Bone marrow (tissue), 2 donors: ENCODE data around the gene CCDC137.
"Not testable (repeated sequence)": the region's sequence is repeated elsewhere in the genome, so short reads cannot be mapped to it uniquely, and the experiment has no call there.

Source experiments
- DNase-seq, 2 donors: peaks; one replicate each; lab custom pipeline; 2025; lab: John Stamatoyannopoulos, UW

CCDC137 gene

DNA sequence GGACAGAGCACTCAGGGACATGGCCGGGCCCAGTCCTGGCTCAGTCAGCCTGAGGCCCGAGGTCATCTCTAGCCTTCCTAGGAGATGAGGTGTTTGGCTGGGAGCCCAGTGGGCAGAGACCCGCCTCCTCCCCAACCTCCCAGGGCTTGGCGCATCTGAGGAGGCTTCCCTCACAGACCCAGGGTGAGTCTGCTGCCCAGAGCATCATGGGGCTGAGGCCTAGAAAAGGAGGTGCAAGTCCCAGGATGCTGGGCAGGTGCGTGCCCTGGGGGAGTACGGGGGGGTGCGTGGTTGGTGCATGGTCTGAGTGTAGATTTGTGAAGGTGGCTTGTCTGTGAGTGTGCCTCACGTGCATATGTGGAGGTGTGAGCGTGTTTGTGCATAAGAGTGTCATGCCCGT, 14.8 kb upstream of the CCDC137 start:
- no peak for DNase-seq

DNA sequence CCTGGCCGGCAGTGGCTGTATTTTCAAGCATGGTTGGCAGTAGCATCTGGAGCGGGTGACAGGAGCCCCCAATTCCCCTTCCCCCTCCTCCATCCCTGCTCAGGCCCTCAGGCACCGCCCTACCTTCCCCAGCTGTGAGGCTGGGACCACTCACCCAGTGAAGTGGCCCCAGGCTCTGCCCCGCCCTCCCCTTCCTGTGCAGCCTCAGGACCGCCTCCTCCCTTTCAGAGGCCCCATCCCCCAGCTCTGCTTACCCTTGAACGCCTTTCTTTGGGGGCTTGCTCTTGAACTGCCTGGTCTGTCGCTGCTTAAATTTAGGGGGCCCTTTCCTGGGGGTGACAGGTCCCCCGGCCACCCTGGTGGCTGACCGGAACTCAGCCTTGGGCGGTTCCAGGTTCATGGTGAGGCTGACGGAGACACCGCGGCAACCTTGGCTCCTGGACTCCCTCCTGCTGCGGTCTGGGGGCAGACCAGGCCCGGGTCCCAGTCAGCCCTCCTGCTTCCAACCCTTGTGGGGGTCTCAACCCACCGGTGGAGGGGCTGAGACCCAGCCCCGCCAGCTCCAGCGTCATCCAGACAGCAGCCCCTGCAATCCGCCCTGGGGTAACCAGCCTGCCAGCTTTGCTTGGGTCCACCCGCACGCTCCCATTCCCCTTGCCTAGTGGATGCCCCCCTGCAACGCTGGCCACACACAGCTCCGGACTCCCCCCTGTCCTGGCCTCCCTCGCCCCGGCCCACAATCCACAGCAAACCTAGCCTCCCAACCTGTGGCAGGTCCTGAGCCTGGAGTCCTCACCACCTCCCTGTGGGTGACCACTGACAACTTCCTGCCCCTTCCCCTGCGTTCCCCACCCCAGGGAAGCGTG, 13.4 kb upstream of the CCDC137 start:
- DNase-seq, result no peak

DNA sequence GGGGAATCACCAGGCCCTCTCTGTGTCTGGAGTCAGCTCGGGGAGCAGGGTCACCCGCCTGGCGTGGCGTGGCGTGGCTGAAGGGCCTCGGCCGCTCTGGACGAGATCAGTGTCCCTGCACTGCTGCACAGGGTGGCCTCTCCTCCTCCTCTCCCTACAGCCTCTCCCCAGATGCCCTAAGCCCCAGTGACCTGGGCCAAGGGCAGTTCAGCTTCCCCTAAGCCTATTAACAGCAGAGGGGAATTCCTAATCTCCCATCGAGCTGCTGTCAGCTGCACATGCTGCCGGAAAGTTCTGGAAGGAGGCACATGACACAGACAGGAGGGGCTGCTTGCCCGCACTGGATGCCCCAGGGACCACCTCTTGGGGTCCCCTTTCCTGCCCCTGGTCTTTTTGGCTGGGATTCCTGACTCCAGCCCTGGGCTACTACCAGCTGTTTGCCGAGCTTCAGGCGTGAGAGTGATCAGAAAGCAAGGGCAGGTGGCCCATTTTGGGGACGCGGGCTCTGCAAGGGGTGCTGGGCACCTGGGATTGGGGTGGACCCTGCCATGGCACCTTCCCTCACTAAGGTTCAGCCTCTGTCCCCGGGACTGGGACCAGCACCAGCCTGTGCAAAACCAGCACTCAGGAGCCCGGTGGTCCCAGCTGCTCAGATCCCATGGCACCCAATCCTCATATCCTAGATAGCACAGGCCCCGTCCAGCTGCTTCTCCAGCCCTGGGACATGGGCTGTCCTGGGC, 11.0 kb upstream of the CCDC137 start:
- DNase-seq, result no peak

DNA sequence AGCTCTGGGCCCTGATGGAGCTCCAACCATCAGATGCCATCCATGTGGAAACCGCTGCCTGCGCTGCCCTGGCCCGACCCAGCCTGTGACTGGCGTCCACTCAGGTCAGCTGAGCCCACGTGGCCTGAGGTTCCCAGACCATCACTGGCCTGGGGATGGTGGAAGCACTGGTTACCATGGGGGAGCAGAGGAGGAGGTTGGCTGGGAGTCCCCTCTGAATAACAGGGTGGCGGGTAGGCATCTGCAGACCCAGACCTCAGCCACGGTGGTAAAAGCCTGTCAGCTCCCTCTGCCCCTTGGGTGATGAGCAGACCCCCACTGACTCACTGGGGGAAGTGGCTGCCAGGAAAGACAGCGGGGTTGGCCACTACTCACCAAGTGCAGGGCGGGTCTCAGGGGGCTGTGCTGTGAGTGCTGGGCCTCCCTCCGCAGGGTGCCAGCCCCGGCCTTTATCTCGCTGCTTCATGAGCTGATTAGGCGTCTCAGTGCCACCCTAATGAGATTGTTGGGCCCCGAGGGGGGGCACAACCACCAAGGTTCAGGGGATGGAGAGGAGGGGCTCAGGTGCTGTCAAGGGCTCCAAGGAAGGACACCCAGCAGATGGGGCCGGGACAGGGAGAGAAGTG, 10.3 kb upstream of the CCDC137 start, which contains the start of gene PDE6G:
TSS of gene PDE6G (minus strand) at position 425 of the 626 bp plus-strand sequence. CDS start 3,237 bp downstream, outside the sequence.
- DNase-seq, result no peak

DNA sequence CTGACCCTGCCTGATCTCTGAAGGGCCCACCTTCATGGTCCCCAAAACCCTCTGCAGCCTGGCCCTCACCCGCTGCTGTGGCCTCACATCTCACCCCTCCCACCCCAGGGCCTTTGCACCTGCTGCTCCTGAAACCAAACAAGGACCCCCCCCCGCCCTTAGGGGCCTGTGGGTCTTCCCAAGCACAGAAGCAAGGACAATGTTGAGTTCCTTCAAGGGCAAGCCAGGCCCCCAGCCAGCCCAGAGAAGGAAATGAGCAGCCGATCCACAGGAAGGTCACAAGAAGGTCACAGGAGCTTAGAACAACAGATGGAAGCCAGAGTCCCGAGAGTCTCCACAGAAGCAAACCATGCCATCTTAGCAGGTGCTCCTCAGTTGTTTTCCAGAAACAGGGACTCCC, 9.7 kb upstream of the CCDC137 start:
- no peak for DNase-seq

DNA sequence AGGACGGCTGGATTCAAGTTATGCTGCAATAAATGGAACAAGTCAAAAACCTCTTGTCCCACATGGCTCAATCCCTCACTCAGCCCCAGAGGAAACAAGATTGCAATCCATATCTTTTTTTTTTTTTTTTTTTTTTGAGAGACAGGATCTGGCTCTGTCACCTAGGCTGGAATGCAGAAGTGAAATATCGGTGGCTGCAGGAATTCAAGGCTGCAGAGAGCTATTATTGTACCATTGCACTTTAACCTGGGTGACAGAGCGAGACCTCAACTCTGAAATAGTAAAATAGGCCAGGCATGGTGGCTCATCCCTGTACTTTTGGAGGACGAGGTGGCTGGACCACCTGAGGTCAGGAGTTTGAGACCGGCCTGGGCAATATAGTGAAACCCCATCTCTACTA, 7.5 kb upstream of the CCDC137 start:
- no peak for DNase-seq

DNA sequence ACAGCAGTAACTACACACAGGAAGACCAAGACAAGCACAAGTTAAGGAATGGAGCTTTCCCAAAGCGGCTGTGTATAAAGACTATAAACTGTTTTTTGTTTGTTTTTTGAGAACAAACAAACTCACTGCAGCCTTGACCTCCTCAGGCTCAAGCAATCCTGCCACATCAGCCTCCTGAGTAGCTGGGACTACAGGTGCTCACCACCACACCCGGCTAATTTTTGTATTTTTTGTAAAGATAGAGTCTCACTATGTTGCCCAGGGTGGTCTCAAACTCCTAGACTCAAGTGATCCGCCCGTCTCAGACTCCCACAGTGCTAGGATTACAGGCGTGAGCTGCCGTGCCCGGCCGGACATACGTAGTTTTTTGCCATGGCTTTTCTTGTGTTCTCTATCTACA, 6.1 kb upstream of the CCDC137 start:
- no peak for DNase-seq

DNA sequence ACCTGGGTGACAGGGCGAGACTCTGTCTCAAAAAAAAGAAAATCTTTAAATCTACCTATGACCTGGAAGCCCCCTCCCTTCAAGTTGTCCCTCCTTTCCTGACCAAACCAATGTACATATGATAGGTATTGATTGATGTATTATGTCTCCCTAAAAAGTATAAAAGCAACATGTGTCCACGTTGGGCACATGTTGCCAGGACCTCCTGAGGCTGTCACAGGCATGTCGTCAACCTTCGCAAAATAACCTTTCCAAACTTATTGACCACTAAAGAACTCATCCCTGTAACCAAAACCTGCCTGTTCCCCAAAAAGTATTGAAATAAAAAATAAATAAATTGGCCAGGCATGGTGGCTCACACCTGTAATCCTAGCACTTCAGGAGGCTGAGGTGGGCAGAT, 4.5 kb upstream of the CCDC137 start:
- no peak for DNase-seq

DNA sequence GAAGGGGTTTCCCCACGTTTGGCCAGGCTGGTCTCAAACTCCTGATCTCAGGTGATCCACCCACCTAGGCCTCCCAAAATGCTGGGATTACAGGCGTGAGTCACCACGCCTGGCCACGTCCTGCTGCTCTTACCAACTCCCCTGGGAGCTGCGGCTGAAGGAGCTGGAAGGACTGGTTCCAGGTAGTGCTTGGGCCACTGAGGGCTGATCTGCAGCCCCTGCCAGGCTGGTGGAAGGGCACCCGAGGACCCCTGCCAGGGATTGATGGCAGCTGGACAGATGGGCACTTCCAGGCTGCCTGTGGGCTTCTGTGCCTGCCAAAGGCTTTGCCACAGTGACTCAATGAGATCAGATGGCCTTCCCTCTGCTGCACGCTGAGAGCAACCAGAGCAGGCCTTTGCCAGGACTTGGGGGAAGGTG, 2.5 kb upstream of the CCDC137 start:
- no peak for DNase-seq

DNA sequence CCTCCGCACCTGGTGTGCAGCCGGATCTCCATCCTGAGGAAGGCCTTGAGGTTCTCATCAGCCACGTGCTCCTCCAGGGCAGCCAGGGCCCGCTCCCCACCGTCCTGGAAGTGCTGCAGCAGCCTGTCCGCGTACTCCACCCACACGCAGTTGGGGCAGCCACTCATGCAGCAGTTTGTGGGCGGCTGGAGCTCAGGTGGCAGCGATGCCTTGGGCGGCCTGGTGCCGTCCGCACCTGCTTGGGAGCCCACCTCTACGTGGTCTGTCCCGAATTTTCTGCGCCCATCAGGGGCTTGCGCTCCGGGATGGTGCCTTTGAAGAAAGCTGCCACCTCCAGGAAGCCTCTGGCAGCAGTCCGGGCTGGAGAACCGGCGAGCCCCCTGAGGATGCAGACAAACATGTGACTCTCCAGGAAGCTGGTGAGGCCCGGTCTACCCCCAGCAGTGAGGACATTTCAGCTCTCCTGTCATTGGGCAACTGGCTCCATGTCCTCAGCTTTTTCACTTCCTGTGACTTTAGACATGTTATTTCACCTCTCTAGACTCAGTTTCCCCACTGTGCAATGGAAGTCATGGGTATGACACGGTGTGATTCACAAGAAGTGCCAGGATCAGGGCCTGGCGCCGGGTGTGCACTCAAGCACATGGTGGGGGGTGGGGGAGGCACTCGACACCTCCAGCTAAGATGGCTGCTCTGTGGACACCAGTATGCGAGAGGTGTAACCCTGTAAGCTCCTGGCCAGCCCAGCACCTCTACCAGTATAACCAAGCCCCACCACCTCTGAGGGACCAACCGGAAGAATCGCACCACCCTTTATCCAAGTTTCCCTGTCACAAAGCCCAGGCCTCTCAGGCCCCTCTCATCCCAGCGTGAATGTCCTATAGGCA, 1.1 kb upstream of the CCDC137 start:
- DNase-seq, result no peak

DNA sequence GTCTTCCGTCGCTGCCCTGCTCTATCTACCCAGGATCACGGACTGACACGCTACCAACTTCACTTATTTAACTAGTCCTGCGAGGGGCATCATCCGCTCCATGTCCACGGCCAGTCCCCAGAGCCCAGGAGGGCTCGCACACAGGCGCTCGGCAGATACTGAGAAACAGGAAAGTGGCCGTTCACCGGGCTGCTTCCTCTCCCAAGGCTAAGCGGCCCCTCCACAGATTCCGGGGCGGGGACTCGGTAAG, 520 bp upstream of the CCDC137 start:
- DNase-seq, result no peak

DNA sequence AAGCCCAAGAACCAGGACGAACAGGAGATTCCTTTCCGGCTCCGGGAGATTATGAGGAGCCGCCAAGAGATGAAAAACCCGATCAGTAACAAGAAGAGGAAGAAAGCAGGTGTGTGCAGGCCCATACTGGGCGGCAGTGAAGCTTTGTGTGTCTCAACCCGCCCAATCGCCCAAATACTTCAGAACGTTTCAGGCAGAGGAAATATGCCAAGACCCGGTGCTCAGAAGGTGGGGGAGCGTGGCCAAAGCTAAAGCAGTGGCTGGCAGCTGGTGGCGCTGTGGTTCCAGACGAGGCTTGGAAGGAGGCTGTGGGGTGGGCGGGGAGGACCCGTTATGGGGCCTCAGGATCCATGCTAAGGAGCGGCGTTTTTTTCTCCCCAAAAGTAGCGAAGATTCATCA, 1.2 kb downstream of the CCDC137 start:
- DNase-seq, result no peak

DNA sequence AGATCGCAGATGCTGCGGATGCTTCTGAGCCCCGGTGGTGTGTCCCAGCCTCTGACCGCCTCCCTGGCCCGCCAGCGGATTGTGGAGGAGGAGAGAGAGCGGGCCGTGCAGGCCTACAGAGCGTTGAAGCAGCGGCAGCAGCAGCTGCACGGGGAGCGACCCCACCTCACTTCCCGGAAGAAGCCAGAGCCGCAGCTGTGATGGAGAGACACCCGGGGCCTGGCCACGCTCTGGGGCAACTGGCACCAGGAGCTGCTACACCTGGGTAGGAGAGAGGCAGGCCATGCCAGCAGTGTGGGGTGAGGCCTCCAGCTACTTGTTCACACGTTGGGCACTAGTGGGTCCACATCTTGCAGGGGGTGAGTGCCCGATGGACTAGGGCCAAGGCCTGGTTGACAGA, 6.0 kb downstream of the CCDC137 start:
- DNase-seq, result no peak

DNA sequence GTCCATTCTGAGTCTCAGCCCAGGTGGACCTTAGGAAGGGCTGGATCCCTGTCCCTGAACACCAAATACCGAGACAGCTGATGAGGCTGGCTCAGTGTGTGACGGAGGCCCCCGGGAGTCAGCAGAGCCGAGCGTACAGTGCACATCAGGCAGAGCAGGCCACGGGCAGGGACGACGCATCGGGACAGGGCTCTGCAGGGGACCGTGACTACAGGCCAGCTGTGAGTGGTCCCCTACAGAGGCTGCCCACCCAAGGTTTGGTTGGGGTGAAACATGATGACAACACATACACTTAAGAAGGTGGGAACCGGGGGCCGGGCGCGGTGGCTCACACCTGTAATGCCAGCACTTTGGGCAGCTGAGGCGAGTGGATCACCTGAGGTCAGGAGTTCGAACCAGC, 6.4 kb downstream of the CCDC137 start:
- DNase-seq, result no peak

DNA sequence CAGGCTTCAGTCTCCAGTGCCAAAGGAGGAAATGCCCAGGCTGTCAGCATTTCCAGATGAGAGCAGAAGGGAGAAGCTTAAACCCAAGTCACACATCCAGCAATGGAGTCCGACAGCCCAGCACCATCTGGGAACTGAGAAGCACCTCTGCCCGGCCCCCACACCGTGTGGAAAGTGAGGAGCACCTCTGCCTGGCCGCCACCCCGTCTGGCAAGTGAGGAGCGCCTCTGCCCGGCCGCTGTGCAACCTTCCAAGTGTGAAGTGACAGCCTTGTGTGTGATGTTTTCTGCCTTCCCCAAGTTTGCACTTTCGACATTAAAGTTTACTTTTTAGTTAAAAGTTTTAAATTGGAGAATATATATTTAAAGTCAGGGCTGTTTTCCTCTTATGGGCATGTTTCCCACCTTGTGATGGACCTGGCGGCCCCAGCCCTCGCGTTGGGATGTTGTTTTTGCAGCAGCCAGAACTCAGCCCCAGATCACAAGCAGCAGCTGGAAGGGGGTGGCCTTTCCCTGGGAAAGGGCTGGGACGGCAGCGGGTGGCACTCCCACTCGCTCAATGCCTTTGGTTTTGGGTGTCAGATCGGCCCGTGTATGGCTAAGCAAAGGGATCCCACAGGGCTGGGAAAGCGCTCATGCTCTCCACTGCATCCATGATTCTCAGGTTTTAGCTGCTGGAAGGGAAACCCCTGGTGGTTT, 7.2 kb downstream of the CCDC137 start:
- DNase-seq, result no peak

DNA sequence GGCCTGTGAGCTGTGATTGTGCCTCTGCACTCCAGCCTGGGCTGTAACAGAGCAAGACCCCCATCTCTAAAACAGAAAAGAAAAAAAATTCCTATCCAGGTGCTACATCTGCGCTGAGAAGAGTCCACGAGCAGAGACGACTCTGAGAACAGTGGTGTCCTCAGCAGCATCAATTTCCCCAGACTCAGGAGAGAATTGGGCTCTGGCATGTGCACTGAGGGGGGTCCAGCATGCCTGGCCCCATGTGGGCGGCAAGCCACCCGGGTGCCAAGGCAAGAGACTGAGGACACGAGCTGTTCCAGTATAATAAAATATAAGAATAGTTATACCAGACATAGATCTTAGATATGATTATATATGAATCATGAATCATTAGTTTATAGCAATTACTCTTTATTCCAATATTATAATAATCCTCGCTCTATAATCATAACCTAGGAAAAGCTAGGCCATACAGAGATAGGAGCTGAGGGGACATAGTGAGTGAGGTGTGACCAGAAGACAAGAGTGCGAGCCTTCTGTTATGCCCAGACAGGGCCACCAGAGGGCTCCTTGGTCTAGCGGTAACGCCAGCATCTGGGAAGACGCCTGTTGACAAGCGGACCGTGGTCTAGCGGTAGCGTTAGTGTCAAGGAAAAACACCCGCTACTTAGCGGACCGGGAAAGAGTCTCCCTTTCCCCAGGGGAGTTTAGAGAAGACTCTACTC, 9.1 kb downstream of the CCDC137 start:
- DNase-seq, result not testable (repeated sequence)

DNA sequence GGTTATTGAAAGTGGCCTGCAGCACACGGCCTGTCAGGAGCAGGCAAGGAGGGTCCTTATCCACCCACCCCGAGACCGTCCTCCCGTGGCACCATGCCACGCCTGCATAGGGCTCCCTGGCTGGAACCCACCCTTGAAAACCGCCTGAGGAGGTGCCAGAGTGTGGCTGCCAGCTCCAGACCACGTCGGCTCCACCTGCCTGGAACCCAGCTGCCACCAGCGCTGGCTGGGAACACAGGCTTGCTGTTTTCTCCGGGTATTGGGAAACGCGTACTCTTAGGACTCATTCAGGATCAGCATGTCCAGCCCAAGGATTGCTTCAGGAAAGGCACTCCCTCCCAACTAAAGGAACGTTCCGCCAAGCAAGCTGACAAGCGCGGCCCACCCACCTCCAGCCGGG, 10.4 kb downstream of the CCDC137 start:
- DNase-seq, result no peak

DNA sequence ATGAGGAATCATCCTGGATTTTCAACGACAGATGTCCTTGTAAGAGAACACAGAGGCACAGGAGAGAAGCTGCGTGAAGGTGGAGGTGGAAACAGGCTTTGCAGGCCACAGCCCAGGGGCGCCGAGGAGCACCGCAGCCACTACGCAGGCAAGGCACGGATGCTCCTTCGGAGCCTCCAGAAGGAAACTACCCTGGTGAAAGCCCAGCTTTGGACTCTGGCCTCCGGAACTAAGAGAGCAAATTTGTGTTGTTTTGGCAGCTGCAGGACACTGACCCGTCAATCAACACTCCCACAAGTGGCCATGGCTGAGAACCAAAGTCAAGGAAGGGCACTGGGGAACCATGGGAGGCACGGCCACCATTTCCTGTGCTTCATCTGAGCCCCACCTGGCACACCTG, 13.6 kb downstream of the CCDC137 start:
- DNase-seq, result no peak

DNA sequence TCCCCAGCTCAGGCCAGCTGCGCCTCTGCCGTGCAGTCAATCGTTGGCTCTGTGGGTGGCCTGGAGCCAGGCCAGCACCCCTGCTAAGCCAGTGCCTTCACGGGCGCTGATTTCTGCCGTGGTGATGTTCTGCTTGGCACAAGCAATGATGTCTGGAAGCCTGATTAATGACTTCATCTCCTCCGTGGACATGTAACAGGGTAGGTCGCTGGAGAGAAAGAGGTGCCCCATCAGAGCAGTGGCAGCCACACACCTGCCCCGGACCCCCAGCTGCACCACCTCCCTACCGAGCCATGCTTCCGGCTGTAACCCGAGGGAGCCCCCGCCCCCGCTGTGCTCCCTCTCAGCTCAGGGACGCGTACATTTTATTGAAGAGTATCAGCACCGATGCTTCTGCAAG, 15.1 kb downstream of the CCDC137 start:
- DNase-seq, result no peak

DNA sequence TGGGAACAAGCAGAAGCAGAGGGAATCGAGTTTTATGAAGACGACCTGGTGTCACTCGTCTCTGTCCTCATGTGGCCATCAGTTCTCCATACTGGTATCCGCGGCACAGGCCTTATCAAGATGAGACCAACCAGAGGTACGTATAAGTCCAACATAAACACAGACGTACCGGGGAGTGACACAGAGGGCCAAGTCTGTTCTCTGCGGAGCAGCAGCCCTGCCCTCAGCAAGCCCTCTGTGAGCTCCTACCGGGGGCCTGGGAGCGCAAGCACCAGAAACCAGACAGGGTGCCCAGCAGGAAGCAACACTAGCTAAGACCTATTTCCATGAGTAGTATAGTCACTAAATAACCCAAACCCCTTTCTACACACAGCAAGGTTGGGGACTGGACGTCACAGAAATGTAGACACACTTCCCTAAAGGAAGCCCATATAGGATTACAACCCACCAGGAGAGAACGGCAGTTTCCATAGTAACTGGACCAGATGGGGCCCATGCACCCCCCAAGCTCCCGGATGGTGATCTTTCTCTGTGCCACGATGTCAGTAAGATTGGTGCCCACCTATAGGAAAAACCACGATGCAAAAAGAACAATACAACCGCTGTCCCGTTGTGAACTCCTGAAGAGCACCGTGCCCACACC, 16.1 kb downstream of the CCDC137 start:
- DNase-seq, result no peak
